Uterus (tissue), 4 donors: Measurements from ENCODE around the gene PCDHB9. TPM values are rescaled to one million over a fixed set of nuclear protein-coding genes. Genes with fewer than 3 reads are reported as not detected.
A peak's percentile ranks its signal among the peaks of the same experiment; 100 is the strongest.
"Not testable (repeated sequence)": the region's sequence is repeated elsewhere in the genome, so short reads cannot be mapped to it uniquely, and the experiment has no call there.

Experiments used
- DNase-seq, 2 donors: peaks; one replicate each; pipeline ENCODE4 v3.0.0-alpha.2; 2019 to 2020
- H3K27ac ChIP-seq, 2 donors: fragments of 200-600 bp; sonication (generic); 1 replicate in 1 of 2; 2 replicates in 1 of 2; pipeline ENCODE4 v1.5.1; 2016 to 2018
- H3K27me3 ChIP-seq, 2 donors: fragments of 200-600 bp; sonication (generic); one replicate each; pipeline ENCODE4 v1.5.1; 2018 to 2019; ENCODE audit warnings: control low read depth in 1 of 2
- H3K36me3 ChIP-seq, 2 donors: fragments of 200-600 bp; sonication (generic); one replicate each; pipeline ENCODE4 v1.5.1; 2019; ENCODE audit warnings: control low read depth in 1 of 2
- H3K4me1 ChIP-seq, 2 donors: fragments of 200-600 bp; sonication (generic); one replicate each; pipeline ENCODE4 v1.5.1; 2018 to 2019; ENCODE audit warnings: control low read depth in 1 of 2
- H3K4me3 ChIP-seq, 2 donors: fragments of 200-600 bp; sonication (generic); 1 replicate in 1 of 2; 2 replicates in 1 of 2; pipeline ENCODE4 v1.5.1; 2018 to 2019; ENCODE audit warnings: mild to moderate bottlenecking in 1 of 2
- H3K9me3 ChIP-seq, 2 donors: fragments of 200-600 bp; sonication (generic); one replicate each; pipeline ENCODE4 v1.5.1; 2019; ENCODE audit warnings: control low read depth in 1 of 2
- CTCF ChIP-seq, 4 experiments: fragments of 200-600 bp in 2 of 4; fragments of 450-650 bp in 2 of 4; sonication (generic) in 2 of 4; IDR thresholded peaks; one replicate each; pipeline ENCODE4 v1.5.1; 2016 to 2019; ENCODE audit warnings: antibody characterized with exemption in 4 of 4, mild to moderate bottlenecking in 2 of 4, moderate library complexity in 1 of 4
- POLR2A ChIP-seq, 2 donors: fragments of 450-650 bp; IDR thresholded peaks; one replicate each; pipeline ENCODE4 v1.6.1; 2016; ENCODE audit warnings: antibody characterized with exemption in 2 of 2, mild to moderate bottlenecking in 1 of 2, moderate library complexity in 1 of 2
- intact Hi-C: fragments of 100-400 bp; cut with DNase I; formaldehyde crosslinking; loops from one replicate; pipeline ENCODE4 v1.15.1; 2023; ENCODE audit warnings: low total_unique reads
- total RNA-seq, 4 donors: library from RNA; depleted of rRNA in 3 of 4; stranded (reverse); fragments of >200 nt in 3 of 4; gene quantifications; one replicate each; pipeline versions ENCODE4 v1.1.0 to v1.2.4, GENCODE V29; 2014 to 2023
- donor health status: DM: yes; HTN: yes; CAD: no.

The PCDHB9 gene
- total RNA-seq, 4 donors from 2014 or later = 1.8 to 5.5 (median 4.8) TPM

- H3K27me3 ChIP-seq = no peaks in the 10 kb centered on the region
- no peak for DNase-seq
- no peaks in the 10 kb centered on the region for H3K36me3 ChIP-seq
- intact Hi-C loops = no loop called here
- H3K27ac ChIP-seq = no peak overlapping the region
- peaks cover 3 to 74% of the 10 kb centered on the region in 2 donors for H3K9me3 ChIP-seq
- TF ChIP-seq POLR2A (IDR thresholded peaks at IDR 0.05) = no peak
- TF ChIP-seq CTCF (IDR thresholded peaks at IDR 0.05) = peak in 2 of 4 experiments; percentile 8
- H3K4me1 ChIP-seq = no peaks in the 10 kb centered on the region
- peak overlapping the region; percentile 9 to 19 for H3K4me3 ChIP-seq
These were observed 47.2 kb downstream of the PCDHB9 start for GRCh38 chr5:141234109-141234667.

GRCh38 chr5:141235922-141236321, 49.0 kb downstream of the PCDHB9 start:
- H3K4me3 ChIP-seq, H3K4me1 ChIP-seq, intact Hi-C loops, H3K27ac ChIP-seq, DNase-seq, H3K27me3 ChIP-seq, H3K36me3 ChIP-seq: not testable (repeated sequence)
- peaks cover 3 to 88% of the 10 kb centered on the region in 2 donors for H3K9me3 ChIP-seq

GRCh38 chr5:141236516-141237313, 49.8 kb downstream of the PCDHB9 start:
- Histone ChIP-seq H3K4me1 (no peaks in the 10 kb centered on the region), H3K27me3 (no peaks in the 10 kb centered on the region), H3K4me3 (no peak overlapping the region), H3K27ac (no peak overlapping the region), H3K9me3 (peaks cover 0 to 91% of the 10 kb centered on the region in 2 donors), H3K36me3 (no peaks in the 10 kb centered on the region)
- TF ChIP-seq POLR2A (IDR thresholded peaks at IDR 0.05) = no peak
- TF ChIP-seq CTCF (IDR thresholded peaks at IDR 0.05) = no peak
- intact Hi-C loops = no loop called here
- DNase-seq = no peak

Other genes with a start within 250 kb of the PCDHB9 start
- gene PCDHAC2, start 220.7 kb upstream of the PCDHB9 start, total RNA-seq = 1 to 10 TPM in 2 of 4 donors, under 1 TPM in 2; under 0.01 to 7.1 (median 1.1) TPM
- under 1 TPM in 1 of 4 donors, not detected in 3; 0.28 TPM for gene PCDHB1, start 135.8 kb upstream of the PCDHB9 start, total RNA-seq
- gene PCDHB2, start 92.5 kb upstream of the PCDHB9 start, total RNA-seq = 1 to 10 TPM in 3 of 4 donors, not detected in 1; 2.3 to 8.4 (median 4.9) TPM
- gene PCDHB3, start 86.7 kb upstream of the PCDHB9 start, total RNA-seq = 1 to 10 TPM; 1.0 to 6.9 (median 2.8) TPM
- gene PCDHB4, start 65.3 kb upstream of the PCDHB9 start, total RNA-seq = 10 to 100 TPM in 1 of 4 donors, 1 to 10 TPM in 2, under 1 TPM in 1; 0.59 to 10.5 (median 6.0) TPM
- gene PCDHB5, start 52.0 kb upstream of the PCDHB9 start, total RNA-seq = 10 to 100 TPM in 3 of 4 donors, 1 to 10 TPM in 1; 1.2 to 16.4 (median 12.6) TPM
- 1 to 10 TPM in 3 of 4 donors, under 1 TPM in 1; 0.51 to 4.2 (median 1.7) TPM for gene PCDHB6, start 37.1 kb upstream of the PCDHB9 start, total RNA-seq
- 1 to 10 TPM in 3 of 4 donors, under 1 TPM in 1; 0.51 to 8.0 (median 5.7) TPM for gene PCDHB7, start 14.5 kb upstream of the PCDHB9 start, total RNA-seq
- 1 to 10 TPM in 2 of 4 donors, under 1 TPM in 2; under 0.01 to 5.4 (median 2.1) TPM for gene PCDHB8, start 9.4 kb upstream of the PCDHB9 start, total RNA-seq
- 10 to 100 TPM in 1 of 4 donors, 1 to 10 TPM in 3; 3.8 to 10.2 (median 5.0) TPM for gene PCDHB16, start 4.8 kb upstream of the PCDHB9 start, total RNA-seq
- gene PCDHB10, start 5.2 kb downstream of the PCDHB9 start, total RNA-seq = 1 to 10 TPM; 2.6 to 8.3 (median 4.7) TPM
- gene PCDHB11, start 12.5 kb downstream of the PCDHB9 start, total RNA-seq = 1 to 10 TPM; 2.4 to 9.8 (median 6.9) TPM
- gene PCDHB12, start 21.6 kb downstream of the PCDHB9 start, total RNA-seq = 10 to 100 TPM in 1 of 4 donors, 1 to 10 TPM in 2, under 1 TPM in 1; 0.88 to 20.5 (median 9.1) TPM
- gene PCDHB13, start 26.8 kb downstream of the PCDHB9 start, total RNA-seq = 10 to 100 TPM in 1 of 4 donors, 1 to 10 TPM in 3; 6.2 to 26.1 (median 8.5) TPM
- 10 to 100 TPM in 2 of 4 donors, 1 to 10 TPM in 2; 3.6 to 14.7 (median 9.3) TPM for gene PCDHB14, start 36.2 kb downstream of the PCDHB9 start, total RNA-seq
- 10 to 100 TPM in 3 of 4 donors, 1 to 10 TPM in 1; 5.0 to 17.8 (median 12.1) TPM for gene PCDHB15, start 58.2 kb downstream of the PCDHB9 start, total RNA-seq
- 1 to 10 TPM in 2 of 4 donors, under 1 TPM in 1, not detected in 1; 0.28 to 2.4 (median 2.3) TPM for gene SLC25A2, start 116.9 kb downstream of the PCDHB9 start, total RNA-seq
- 100 to 1,000 TPM in 2 of 4 donors, 10 to 100 TPM in 2; 76.1 to 121 (median 98.0) TPM for gene TAF7, start 133.6 kb downstream of the PCDHB9 start, total RNA-seq
- 1 to 10 TPM in 2 of 4 donors, under 1 TPM in 2; under 0.01 to 3.3 (median 1.5) TPM for gene PCDHGA1, start 143.4 kb downstream of the PCDHB9 start, total RNA-seq
- 10 to 100 TPM in 2 of 4 donors, 1 to 10 TPM in 2; 3.2 to 11.6 (median 9.3) TPM for gene PCDHGA2, start 151.6 kb downstream of the PCDHB9 start, total RNA-seq
- 1 to 10 TPM in 3 of 4 donors, under 1 TPM in 1; 0.51 to 8.2 (median 5.6) TPM for gene PCDHGA3, start 156.7 kb downstream of the PCDHB9 start, total RNA-seq
- 1 to 10 TPM in 3 of 4 donors, not detected in 1; 4.4 to 7.4 (median 6.9) TPM for gene PCDHGB1, start 162.9 kb downstream of the PCDHB9 start, total RNA-seq
- 10 to 100 TPM in 1 of 4 donors, 1 to 10 TPM in 2, under 1 TPM in 1; 0.59 to 16.1 (median 8.7) TPM for gene PCDHGA4, start 167.9 kb downstream of the PCDHB9 start, total RNA-seq
- gene PCDHGB2, start 172.8 kb downstream of the PCDHB9 start, total RNA-seq = 10 to 100 TPM in 2 of 4 donors, 1 to 10 TPM in 1, under 1 TPM in 1; 0.59 to 17.9 (median 8.7) TPM
- gene PCDHGA5, start 177.0 kb downstream of the PCDHB9 start, total RNA-seq = 10 to 100 TPM in 3 of 4 donors, 1 to 10 TPM in 1; 1.8 to 11.5 (median 11.2) TPM
- gene PCDHGB3, start 183.1 kb downstream of the PCDHB9 start, total RNA-seq = 10 to 100 TPM in 2 of 4 donors, 1 to 10 TPM in 1, under 1 TPM in 1; 0.59 to 14.1 (median 8.1) TPM
- 10 to 100 TPM in 3 of 4 donors, 1 to 10 TPM in 1; 4.4 to 16.6 (median 14.3) TPM for gene PCDHGA6, start 186.7 kb downstream of the PCDHB9 start, total RNA-seq
- 10 to 100 TPM in 3 of 4 donors, 1 to 10 TPM in 1; 10.0 to 14.1 (median 11.8) TPM for gene PCDHGA7, start 195.6 kb downstream of the PCDHB9 start, total RNA-seq
- 10 to 100 TPM in 3 of 4 donors, 1 to 10 TPM in 1; 8.2 to 17.1 (median 14.9) TPM for gene PCDHGB4, start 200.5 kb downstream of the PCDHB9 start, total RNA-seq
- 1 to 10 TPM in 3 of 4 donors, under 1 TPM in 1; 0.59 to 9.0 (median 5.1) TPM for gene PCDHGA8, start 205.5 kb downstream of the PCDHB9 start, total RNA-seq
- gene PCDHGB5, start 210.8 kb downstream of the PCDHB9 start, total RNA-seq = 10 to 100 TPM in 3 of 4 donors, 1 to 10 TPM in 1; 10.0 to 33.6 (median 20.6) TPM
- 10 to 100 TPM; 11.8 to 18.7 (median 16.7) TPM for gene PCDHGA9, start 215.6 kb downstream of the PCDHB9 start, total RNA-seq
- gene PCDHGB6, start 220.9 kb downstream of the PCDHB9 start, total RNA-seq = 10 to 100 TPM in 2 of 4 donors, 1 to 10 TPM in 2; 3.1 to 21.1 (median 11.5) TPM
- 10 to 100 TPM in 1 of 4 donors, 1 to 10 TPM in 3; 2.4 to 11.2 (median 6.6) TPM for gene PCDHGA10, start 225.8 kb downstream of the PCDHB9 start, total RNA-seq
- 10 to 100 TPM in 3 of 4 donors, 1 to 10 TPM in 1; 7.1 to 27.6 (median 18.1) TPM for gene PCDHGB7, start 230.5 kb downstream of the PCDHB9 start, total RNA-seq
- 10 to 100 TPM in 3 of 4 donors, 1 to 10 TPM in 1; 9.4 to 13.2 (median 12.0) TPM for gene PCDHGA11, start 233.9 kb downstream of the PCDHB9 start, total RNA-seq
- gene PCDHGA12, start 243.3 kb downstream of the PCDHB9 start, total RNA-seq = 10 to 100 TPM in 3 of 4 donors, 1 to 10 TPM in 1; 2.9 to 22.0 (median 14.5) TPM